A549 (cell line): Measurements from ENCODE around the gene ANKRD30A. TPM values are rescaled to one million over a fixed set of nuclear protein-coding genes. Genes with fewer than 3 reads are reported as not detected.
"Not testable (repeated sequence)": the region's sequence is repeated elsewhere in the genome, so short reads cannot be mapped to it uniquely, and the experiment has no call there.

Experiments used
- ATAC-seq, 2 experiments: fragments of 200-7000 bp in 1 of 2; fragments of >200 bp in 1 of 2; cut with Nextera tagmentation in 1 of 2; cut with Tn5 transposase in 1 of 2; 3 replicates each; pipeline versions ENCODE4 v1.8.0 to v1.9.1; 2018 to 2020; ENCODE audit warnings: mild to moderate bottlenecking in 1 of 2, moderate library complexity in 1 of 2
- CTCF ChIA-PET: fragments of 300-600 bp; sonication (Branson Sonifier 250); formaldehyde crosslinking; extraction: SDS; loops from one replicate; lab custom pipeline; 2021; ENCODE audit warnings: antibody characterized with exemption, inconsistent platforms; lab: Yijun Ruan, JAX
- POLR2A ChIA-PET: fragments of 350-600 bp; formaldehyde crosslinking; extraction: SDS; loops from one replicate; lab custom pipeline; 2021; ENCODE audit warnings: antibody characterized with exemption, inconsistent platforms; lab: Yijun Ruan, JAX
- DNase-seq, 2 experiments: peaks; one replicate each; pipeline versions ENCODE4 v3.0.0 to v3.0.0-alpha.2; 2011 to 2016; ENCODE audit warnings: low read depth in 1 of 2, low spot score in 1 of 2
- FAIRE-seq: peaks from 2 replicates; lab custom pipeline; 2011; peaks lifted over from hg19 to GRCh38; lab: Jason Lieb, UNC
- H3K27ac ChIP-seq, 2 experiments: fragments of >200 bp; sonication (Bioruptor Twin); formaldehyde crosslinking; 3 replicates each; pipeline ENCODE4 v1.5.1; 2016 to 2017
- H3K4me1 ChIP-seq: fragments of >200 bp; sonication (Bioruptor Twin); formaldehyde crosslinking; 3 replicates; pipeline ENCODE4 v1.6.1; 2016
- H3K4me2 ChIP-seq: fragments of >200 bp; sonication (Bioruptor Twin); formaldehyde crosslinking; 3 replicates; pipeline ENCODE4 v1.6.1; 2016
- H3K4me3 ChIP-seq: fragments of >200 bp; sonication (Bioruptor Twin); formaldehyde crosslinking; 3 replicates; pipeline ENCODE4 v1.5.1; 2016
- H3K9me3 ChIP-seq: fragments of >200 bp; sonication (Bioruptor Twin); formaldehyde crosslinking; 3 replicates; pipeline ENCODE4 v1.6.1; 2016
- BHLHE40 ChIP-seq: IDR thresholded peaks from 2 replicates; pipeline ENCODE4 v1.6.1; 2012; ENCODE audit warnings: low read depth, low read length, inconsistent platforms
- CHD4 ChIP-seq: fragments of 200-600 bp; sonication (generic); IDR thresholded peaks from 2 replicates; pipeline ENCODE4 v1.6.1; 2016; ENCODE audit warnings: antibody characterized with exemption, mild to moderate bottlenecking, borderline replicate concordance
- E2F6 ChIP-seq: IDR thresholded peaks from 2 replicates; pipeline ENCODE4 v1.6.1; 2012; ENCODE audit warnings: low read depth, borderline replicate concordance
- EHF ChIP-seq: fragments of 250-450 bp; sonication (Bioruptor Pico); IDR thresholded peaks from 2 replicates; pipeline ENCODE4 v1.5.0; 2020; ENCODE audit warnings: mild to moderate bottlenecking
- EHMT2 ChIP-seq: fragments of 200-600 bp; sonication (generic); IDR thresholded peaks from 2 replicates; pipeline ENCODE4 v1.6.1; 2016; ENCODE audit warnings: antibody characterized with exemption, low read depth, mild to moderate bottlenecking, moderate library complexity
- FOSB ChIP-seq: fragments of 250-450 bp; sonication (Bioruptor Pico); IDR thresholded peaks from 2 replicates; pipeline ENCODE4 v1.5.0; 2020; ENCODE audit warnings: mild to moderate bottlenecking, moderate library complexity
- FOSL2 ChIP-seq, 2 experiments: fragments of 450-650 bp in 1 of 2; fragments of >200 bp in 1 of 2; sonication (Bioruptor Twin) in 1 of 2; formaldehyde crosslinking; IDR thresholded peaks; 2 replicates each; pipeline versions ENCODE4 v1.5.0 to v1.6.1; 2016 to 2020; ENCODE audit warnings: mild to moderate bottlenecking in 1 of 2, moderate library complexity in 1 of 2
- GATA3 ChIP-seq: IDR thresholded peaks from 2 replicates; pipeline ENCODE4 v1.6.1; 2012; ENCODE audit warnings: borderline replicate concordance
- HOXB13 ChIP-seq: fragments of 250-450 bp; sonication (Bioruptor Pico); IDR thresholded peaks from 2 replicates; pipeline ENCODE4 v1.5.0; 2020; ENCODE audit warnings: low read depth, mild to moderate bottlenecking, moderate library complexity
- KDM1A ChIP-seq: fragments of 200-600 bp; sonication (generic); IDR thresholded peaks from 2 replicates; pipeline ENCODE4 v1.6.1; 2016; ENCODE audit warnings: low read depth, mild to moderate bottlenecking
- MAFK ChIP-seq: fragments of 450-650 bp; IDR thresholded peaks from 2 replicates; pipeline ENCODE4 v1.6.1; 2014; ENCODE audit not compliant: partially characterized antibody
- MAZ ChIP-seq: fragments of 150-350 bp; IDR thresholded peaks from 2 replicates; pipeline ENCODE4 v1.6.1; 2014; ENCODE audit warnings: antibody characterized with exemption, low read depth, low read length, borderline replicate concordance
- NFE2L2 ChIP-seq: fragments of 150-350 bp; conservative IDR thresholded peaks from 2 replicates; pipeline ENCODE4 v1.6.1; 2014; ENCODE audit warnings: low read length
- PBX3 ChIP-seq: IDR thresholded peaks from 2 replicates; pipeline ENCODE4 v1.6.1; 2012
- RAD21 ChIP-seq, 2 experiments: fragments of >200 bp in 1 of 2; sonication (Bioruptor Twin) in 1 of 2; formaldehyde crosslinking in 1 of 2; IDR thresholded peaks in 1 of 2; conservative IDR thresholded peaks in 1 of 2; 2 replicates in 1 of 2; 3 replicates in 1 of 2; pipeline ENCODE4 v1.6.1; 2012 to 2018; ENCODE audit warnings: inconsistent platforms in 1 of 2
- RARB ChIP-seq: fragments of 250-450 bp; sonication (Bioruptor Pico); IDR thresholded peaks from 2 replicates; pipeline ENCODE4 v1.8.0; 2021; ENCODE audit warnings: mild to moderate bottlenecking, moderate library complexity
- SMC3 ChIP-seq: fragments of >200 bp; sonication (Bioruptor Twin); formaldehyde crosslinking; IDR thresholded peaks from 3 replicates; pipeline ENCODE4 v1.6.1; 2018; ENCODE audit warnings: inconsistent platforms
- ZFP36 ChIP-seq: fragments of 450-650 bp; IDR thresholded peaks from 2 replicates; pipeline ENCODE4 v1.6.1; 2014; ENCODE audit warnings: borderline replicate concordance; ENCODE audit not compliant: partially characterized antibody
- ZSCAN20 ChIP-seq: fragments of 250-450 bp; sonication (Bioruptor Pico); IDR thresholded peaks from 2 replicates; pipeline ENCODE4 v1.8.0; 2022; ENCODE audit warnings: mild to moderate bottlenecking, moderate library complexity
- WGBS: methylation state at CpG from one replicate; pipeline ENCODE4 v1.1.6; 2017; ENCODE audit errors: missing lambda C conversion rate; 5-methylcytosine and 5-hydroxymethylcytosine counted together
- polyA plus RNA-seq, 4 experiments: library from polyadenylated mRNA; depleted of rRNA in 3 of 4; stranded (reverse); fragments of >200 nt; fragmentation: RNase III in 1 of 4; extraction: RNeasy Plus Mini Kit Qiagen cat#74134 plus additional on column Dnase treatment in 1 of 4; gene quantifications; 2 replicates in 3 of 4; 3 replicates in 1 of 4; pipeline ENCODE4 v1.2.3, GENCODE V29; 2011 to 2017

Gene ANKRD30A
- polyA plus RNA-seq, 2 of the 4 experiments (the other 2 are of a cell fraction), result 0.97 to 8.0 TPM

GRCh38 chr10:37146443-37146842, 21.0 kb downstream of the ANKRD30A start:
- Histone ChIP-seq H3K4me2 (no peak overlapping the region), H3K4me3 (no peak overlapping the region), H3K4me1 (no peaks in the 10 kb centered on the region), H3K9me3 (no peaks in the 10 kb centered on the region), H3K27ac (no peak overlapping the region)
- ATAC-seq (peak in 1 of 2 experiments; percentile 76; a peak in 3 of 6 replicates), DNase-seq (peak in 1 of 2 experiments; percentile 48), FAIRE-seq (no peak)
- ChIA-PET CTCF (no interaction called here), POLR2A (no interaction called here)
- TF ChIP-seq RAD21 (conservative IDR thresholded peaks at IDR 0.05 in 1 of 2, IDR thresholded peaks at IDR 0.05 in 1 of 2) (0 out of 5 replicates have a peak, but pooled peaks of 1 of the 2 experiments have one; percentile 8), KDM1A (no peak), GATA3 (peak; percentile 42; the same call in 1 of the 2 replicates)
- WGBS, result 36% methylated on average over 5 of the region's 5 CpGs

GRCh38 chr10:37162430-37162829, 37.0 kb downstream of the ANKRD30A start:
- Histone ChIP-seq H3K4me2 (peak overlapping the region; percentile 30; the same call in 1 of the 3 replicates), H3K27ac (0 out of 6 replicates have a peak overlapping the region, but pooled peaks of 1 of the 2 experiments have one; percentile 42)
- CTCF ChIA-PET, POLR2A ChIA-PET, ATAC-seq, H3K9me3 ChIP-seq, H3K4me1 ChIP-seq, H3K4me3 ChIP-seq, FAIRE-seq: not testable (repeated sequence)
- DNase-seq, result peak in 1 of 2 experiments; percentile 48
- WGBS, result 20% methylated on average over 4 of the region's 4 CpGs
- peak; percentile 34; the same call in 1 of the 2 replicates for TF ChIP-seq GATA3

- H3K4me3 ChIP-seq, CTCF ChIA-PET, POLR2A ChIA-PET, H3K9me3 ChIP-seq, H3K27ac ChIP-seq, DNase-seq, H3K4me2 ChIP-seq, FAIRE-seq, H3K4me1 ChIP-seq: not testable (repeated sequence)
- 93% methylated on average over 9 of the region's 13 CpGs for WGBS
- ATAC-seq, result 0 out of 6 replicates have a peak, but pooled peaks of 1 of the 2 experiments have one; percentile 22
Observed at GRCh38 chr10:37171945-37172344, 46.5 kb downstream of the ANKRD30A start.

GRCh38 chr10:37178296-37178695, 52.9 kb downstream of the ANKRD30A start:
- H3K4me3 ChIP-seq, ATAC-seq, FAIRE-seq, H3K9me3 ChIP-seq, DNase-seq, H3K4me1 ChIP-seq, CTCF ChIA-PET, POLR2A ChIA-PET, H3K4me2 ChIP-seq, H3K27ac ChIP-seq: not testable (repeated sequence)
- 49% methylated on average over 4 of the region's 4 CpGs for WGBS

- POLR2A ChIA-PET, H3K4me1 ChIP-seq: not testable (repeated sequence)
- WGBS, result 40% methylated on average over 6 of the region's 11 CpGs
Observed at GRCh38 chr10:37182719-37183118, 57.3 kb downstream of the ANKRD30A start.

GRCh38 chr10:37206132-37206531, 80.7 kb downstream of the ANKRD30A start:
- Histone ChIP-seq H3K4me2 (no peak overlapping the region), H3K4me1 (no peaks in the 10 kb centered on the region), H3K4me3 (no peak overlapping the region)
- POLR2A ChIA-PET, result no interaction called here
- TF ChIP-seq EHF (CRISPR knock-in tag), result no peak
- TF ChIP-seq BHLHE40, result no peak
- TF ChIP-seq E2F6, result no peak
- TF ChIP-seq NFE2L2, result no peak
- no peak for TF ChIP-seq RARB (CRISPR knock-in tag)
- no peak for TF ChIP-seq ZFP36
- no peak for TF ChIP-seq ZSCAN20 (CRISPR knock-in tag)
- TF ChIP-seq CHD4, result no peak
- no peak for TF ChIP-seq PBX3
- no peak for TF ChIP-seq FOSL2 (IDR thresholded peaks at IDR 0.05)
- TF ChIP-seq FOSL2 (CRISPR knock-in tag; IDR thresholded peaks at IDR 0.05), result no peak
- TF ChIP-seq RAD21 (conservative IDR thresholded peaks at IDR 0.05 in 1 of 2, IDR thresholded peaks at IDR 0.05 in 1 of 2), result no peak
- TF ChIP-seq SMC3, result no peak
- no peak for TF ChIP-seq HOXB13 (CRISPR knock-in tag)
- TF ChIP-seq MAZ, result no peak
- no peak for TF ChIP-seq FOSB (CRISPR knock-in tag)
- TF ChIP-seq MAFK, result no peak
- no peak for TF ChIP-seq EHMT2
- TF ChIP-seq, all 56 proteins: peak for 0
- H3K27ac ChIP-seq, result no peak overlapping the region
- DNase-seq, result no peak
- 56% methylated on average over 3 of the region's 3 CpGs for WGBS
- peak in 1 of 2 experiments; percentile 26; a peak in 1 of 6 replicates for ATAC-seq
- peaks cover 4% of the 10 kb centered on the region; the same call in 1 of the 3 replicates for H3K9me3 ChIP-seq
- no peak for FAIRE-seq
- CTCF ChIA-PET, result no interaction called here

More at GRCh38 chr10:37182719-37183118, 57.3 kb downstream of the ANKRD30A start:
- H3K4me3 ChIP-seq, DNase-seq, FAIRE-seq, H3K4me2 ChIP-seq, H3K27ac ChIP-seq, H3K9me3 ChIP-seq, CTCF ChIA-PET: not testable (repeated sequence)
- peak in 1 of 2 experiments; percentile 76; a peak in 3 of 6 replicates for ATAC-seq
